ENCODE results near the gene NPAS1. TPM values are rescaled to one million over a fixed set of nuclear protein-coding genes. Genes with fewer than 3 reads are reported as not detected.
A peak's percentile ranks its signal among the peaks of the same experiment; 100 is the strongest.

The NPAS1 gene
- total and polyA plus RNA-seq, 2 experiments from 2014 or later: 0.23 to 4.5 TPM

GRCh38 chr19:47040869-47041268 is 21.2 kb downstream of the NPAS1 start:
- H3K79me2 ChIP-seq: no peaks in the 10 kb centered on the region
- H3K9me2 ChIP-seq (replicated peaks; ENCODE audit: insufficient read depth): no peaks in the 10 kb centered on the region
- no peak overlapping the region for H2AFZ ChIP-seq
- no peaks in the 10 kb centered on the region for H3K36me3 ChIP-seq (replicated peaks; ENCODE audit: insufficient read depth, low read depth)
- TF ChIP-seq EZH2phosphoT487 (IDR thresholded peaks at IDR 0.05; ENCODE audit: low read depth, severe bottlenecking, unreplicated experiment): no peak
- no peak for TF ChIP-seq CTCF (IDR thresholded peaks at IDR 0.05; ENCODE audit: poor library complexity)
- TF ChIP-seq EZH2 (IDR thresholded peaks at IDR 0.05; ENCODE audit: borderline replicate concordance): no peak
- H4K20me1 ChIP-seq (ENCODE audit: insufficient read depth, poor library complexity, severe bottlenecking): no peaks in the 10 kb centered on the region
- no peak overlapping the region for H3K27ac ChIP-seq
- no peaks in the 10 kb centered on the region for H3K27me3 ChIP-seq
- no peaks in the 10 kb centered on the region for H3K9me3 ChIP-seq (ENCODE audit: low read depth)
- H3K4me2 ChIP-seq: no peak overlapping the region
- DNase-seq (ENCODE audit: low spot score): no peak
- H3K4me1 ChIP-seq (ENCODE audit: insufficient read depth): no peaks in the 10 kb centered on the region
- H3K4me3 ChIP-seq: no peak overlapping the region
- WGBS (ENCODE audit: low lambda C conversion rate, missing lambda C conversion rate): 88% methylated on average over 8 of the region's 8 CpGs

- Histone ChIP-seq H3K27ac (no peak overlapping the region), H4K20me1 (ENCODE audit: insufficient read depth, poor library complexity, severe bottlenecking) (no peaks in the 10 kb centered on the region), H3K4me2 (no peak overlapping the region), H3K4me1 (ENCODE audit: insufficient read depth) (no peaks in the 10 kb centered on the region), H3K79me2 (peaks cover 9% of the 10 kb centered on the region), H3K9me3 (ENCODE audit: low read depth) (no peaks in the 10 kb centered on the region), H3K27me3 (no peaks in the 10 kb centered on the region), H3K4me3 (no peak overlapping the region), H3K36me3 (replicated peaks; ENCODE audit: insufficient read depth, low read depth) (no peaks in the 10 kb centered on the region), H3K9me2 (replicated peaks; ENCODE audit: insufficient read depth) (no peaks in the 10 kb centered on the region), H2AFZ (no peak overlapping the region)
- WGBS (ENCODE audit: low lambda C conversion rate, missing lambda C conversion rate): 98% methylated on average over 38 of the region's 56 CpGs
- DNase-seq (ENCODE audit: low spot score): no peak
- TF ChIP-seq EZH2 (IDR thresholded peaks at IDR 0.05; ENCODE audit: borderline replicate concordance) (no peak), EZH2phosphoT487 (IDR thresholded peaks at IDR 0.05; ENCODE audit: low read depth, severe bottlenecking, unreplicated experiment) (no peak)
These were observed 25.6 kb downstream of the NPAS1 start for GRCh38 chr19:47044946-47045866.

GRCh38 chr19:47045867-47046470 is 26.3 kb downstream of the NPAS1 start:
- H3K79me2 ChIP-seq: peaks cover 9% of the 10 kb centered on the region
- no peaks in the 10 kb centered on the region for H3K27me3 ChIP-seq
- no peaks in the 10 kb centered on the region for H4K20me1 ChIP-seq (ENCODE audit: insufficient read depth, poor library complexity, severe bottlenecking)
- H3K4me2 ChIP-seq: no peak overlapping the region
- TF ChIP-seq EZH2phosphoT487 (IDR thresholded peaks at IDR 0.05; ENCODE audit: low read depth, severe bottlenecking, unreplicated experiment) (no peak), CTCF (IDR thresholded peaks at IDR 0.05; ENCODE audit: poor library complexity) (no peak), EZH2 (IDR thresholded peaks at IDR 0.05; ENCODE audit: borderline replicate concordance) (no peak)
- H3K9me2 ChIP-seq (replicated peaks; ENCODE audit: insufficient read depth): no peaks in the 10 kb centered on the region
- H3K36me3 ChIP-seq (replicated peaks; ENCODE audit: insufficient read depth, low read depth): no peaks in the 10 kb centered on the region
- 98% methylated on average over 41 of the region's 45 CpGs for WGBS (ENCODE audit: low lambda C conversion rate, missing lambda C conversion rate)
- H3K4me3 ChIP-seq: no peak overlapping the region
- H3K9me3 ChIP-seq (ENCODE audit: low read depth): no peaks in the 10 kb centered on the region
- no peak for DNase-seq (ENCODE audit: low spot score)
- no peaks in the 10 kb centered on the region for H3K4me1 ChIP-seq (ENCODE audit: insufficient read depth)
- no peak overlapping the region for H2AFZ ChIP-seq
- no peak overlapping the region for H3K27ac ChIP-seq

GRCh38 chr19:47047272-47047762 is 27.7 kb downstream of the NPAS1 start:
- H3K27me3 ChIP-seq: no peaks in the 10 kb centered on the region
- no peaks in the 10 kb centered on the region for H3K36me3 ChIP-seq (replicated peaks; ENCODE audit: insufficient read depth, low read depth)
- H2AFZ ChIP-seq: peak overlapping the region; percentile 52
- H3K9me3 ChIP-seq (ENCODE audit: low read depth): no peaks in the 10 kb centered on the region
- H3K4me1 ChIP-seq (ENCODE audit: insufficient read depth): no peaks in the 10 kb centered on the region
- H3K27ac ChIP-seq: peak overlapping the region; percentile 35
- no peaks in the 10 kb centered on the region for H3K9me2 ChIP-seq (replicated peaks; ENCODE audit: insufficient read depth)
- peaks cover 9% of the 10 kb centered on the region for H3K79me2 ChIP-seq
- H4K20me1 ChIP-seq (ENCODE audit: insufficient read depth, poor library complexity, severe bottlenecking): no peaks in the 10 kb centered on the region
- no peak for DNase-seq (ENCODE audit: low spot score)
- H3K4me3 ChIP-seq: peak overlapping the region; percentile 24
- no peak for TF ChIP-seq EZH2 (IDR thresholded peaks at IDR 0.05; ENCODE audit: borderline replicate concordance)
- TF ChIP-seq CTCF (IDR thresholded peaks at IDR 0.05; ENCODE audit: poor library complexity): no peak
- TF ChIP-seq EZH2phosphoT487 (IDR thresholded peaks at IDR 0.05; ENCODE audit: low read depth, severe bottlenecking, unreplicated experiment): no peak
- H3K4me2 ChIP-seq: peak overlapping the region; percentile 91
- WGBS (ENCODE audit: low lambda C conversion rate, missing lambda C conversion rate): 81% methylated on average over 13 of the region's 13 CpGs
